Measurements from ENCODE around the gene ROR1.

The ROR1 gene

DNA sequence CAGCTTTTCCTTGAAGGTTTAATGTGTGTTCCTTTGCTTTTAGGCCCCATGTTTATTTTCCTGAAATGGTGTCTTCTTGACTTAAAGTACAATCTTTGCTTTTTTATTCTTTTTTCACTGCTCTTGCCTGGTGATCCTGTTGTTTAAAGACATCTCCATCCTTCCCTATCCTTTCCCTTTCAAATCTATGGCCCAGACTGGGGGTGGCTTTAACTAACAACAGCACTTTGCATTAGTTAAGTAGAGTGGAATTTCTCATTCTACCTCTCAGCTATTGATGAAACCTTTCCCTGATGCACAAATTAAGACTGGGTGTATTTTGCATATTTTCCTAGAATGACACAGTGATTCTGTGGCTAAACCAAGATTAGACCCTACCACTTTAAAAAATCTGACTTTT, 84.3 kb downstream of the ROR1 start:
- DNase-seq (ENCODE audit: low read depth), result no peak

DNA sequence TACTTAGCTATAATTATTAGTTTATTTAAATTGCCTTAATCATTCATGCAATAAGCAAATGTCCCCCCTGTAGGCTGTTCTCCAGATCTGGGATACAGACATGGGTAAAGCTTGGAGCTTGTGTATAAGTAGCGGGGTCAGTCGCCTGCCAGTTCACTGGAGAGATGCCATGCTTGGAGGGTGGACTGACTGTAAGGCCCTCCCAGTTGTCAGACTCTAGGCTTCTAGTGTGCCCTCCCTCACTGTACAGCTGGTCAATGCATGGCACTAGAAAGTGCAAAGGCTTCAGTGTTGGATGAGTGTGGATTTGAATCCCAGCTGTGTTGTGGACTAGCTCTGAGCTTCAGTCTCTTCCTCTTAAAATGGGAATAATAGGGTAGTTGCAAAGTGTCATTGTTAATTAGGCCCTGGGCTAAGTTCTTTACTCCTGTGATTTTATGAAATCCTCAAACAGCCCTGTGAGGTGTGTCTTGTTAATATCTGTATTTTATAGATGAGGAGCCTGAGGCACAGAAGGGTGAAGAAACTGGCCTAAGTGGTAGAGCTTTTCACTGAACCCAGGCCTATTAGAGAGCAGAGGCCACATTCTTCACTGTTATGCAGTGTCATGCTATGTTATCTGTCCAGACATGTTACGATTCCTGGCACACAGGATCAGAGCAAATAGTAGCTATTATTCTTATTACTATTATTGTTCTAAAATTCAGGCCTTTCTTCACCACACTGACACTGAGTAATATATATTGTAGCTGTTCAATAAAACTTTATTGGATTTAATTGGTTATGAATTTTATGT, 85.9 kb downstream of the ROR1 start:
- no peak for DNase-seq (ENCODE audit: low read depth)

DNA sequence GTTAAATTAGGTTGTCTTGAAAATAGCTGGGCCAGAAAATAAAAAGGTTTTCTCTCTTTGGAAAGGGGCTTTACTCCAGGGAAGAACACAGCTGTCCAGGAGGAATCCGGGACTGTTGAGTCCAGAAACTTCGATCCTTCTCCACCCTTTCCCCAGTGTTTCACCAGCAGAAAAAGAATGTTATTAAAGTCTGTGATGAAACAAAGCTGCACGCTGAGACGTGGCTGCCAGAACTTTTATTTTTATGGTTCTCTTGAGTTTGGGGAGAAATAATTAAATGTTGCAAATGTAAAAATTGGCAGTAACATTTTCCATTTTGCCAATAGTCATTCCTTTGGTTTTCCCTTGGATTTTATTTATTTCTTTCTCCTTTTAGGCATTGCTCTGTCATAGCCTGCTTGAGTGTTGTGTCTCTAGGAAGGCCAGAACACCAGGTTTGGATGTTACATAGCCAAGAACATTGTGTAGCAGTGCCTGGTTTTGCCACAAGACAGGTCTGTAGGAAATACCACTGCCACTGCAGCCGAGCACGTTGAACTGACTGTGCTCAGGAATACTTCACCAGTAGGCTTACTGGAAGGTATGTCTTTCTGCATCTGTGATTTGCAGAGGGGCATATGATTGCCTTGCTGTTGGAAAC, 87.4 kb downstream of the ROR1 start:
- DNase-seq (ENCODE audit: low read depth), result no peak

DNA sequence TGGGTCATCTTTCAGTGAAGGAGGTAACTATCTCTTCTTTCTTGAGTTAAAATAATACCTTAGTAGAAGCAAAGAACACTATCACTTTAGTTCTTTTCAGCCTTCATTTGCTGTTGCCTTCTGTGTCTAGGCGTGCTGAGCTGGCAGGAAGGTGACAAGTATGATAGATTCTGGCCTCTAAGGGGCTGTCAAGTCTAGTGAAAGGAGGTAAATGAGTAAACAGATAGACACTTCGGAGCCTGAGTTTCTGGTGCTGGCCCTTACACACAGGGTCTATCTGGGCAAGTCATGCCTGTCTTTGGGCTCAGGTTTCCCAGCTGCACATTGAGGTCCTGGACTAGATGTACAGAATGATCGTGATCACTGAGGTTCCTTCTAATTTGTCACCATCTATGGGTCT, 89.3 kb downstream of the ROR1 start:
- DNase-seq (ENCODE audit: low read depth), result no peak

DNA sequence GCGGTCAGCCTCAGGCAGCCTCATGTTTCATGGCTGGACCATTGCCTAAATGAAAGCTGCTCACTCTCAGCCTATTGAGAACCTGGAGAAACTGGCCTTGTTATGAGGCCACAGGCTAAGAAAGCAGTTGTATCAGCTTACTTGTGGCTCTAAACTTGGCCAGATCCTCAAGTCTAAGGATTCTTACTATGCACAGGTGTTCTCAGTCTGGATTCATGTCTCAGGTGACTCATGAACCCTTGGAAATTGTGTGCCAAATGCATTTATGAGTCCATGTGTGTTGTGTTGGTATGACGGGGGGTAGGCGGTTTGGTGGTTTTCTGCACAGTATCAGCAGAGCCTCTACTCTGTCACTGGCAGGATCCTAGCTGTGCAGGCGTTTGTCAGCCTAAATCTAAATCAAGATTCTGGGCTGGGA, 90.4 kb downstream of the ROR1 start:
- DNase-seq (ENCODE audit: low read depth), result no peak

DNA sequence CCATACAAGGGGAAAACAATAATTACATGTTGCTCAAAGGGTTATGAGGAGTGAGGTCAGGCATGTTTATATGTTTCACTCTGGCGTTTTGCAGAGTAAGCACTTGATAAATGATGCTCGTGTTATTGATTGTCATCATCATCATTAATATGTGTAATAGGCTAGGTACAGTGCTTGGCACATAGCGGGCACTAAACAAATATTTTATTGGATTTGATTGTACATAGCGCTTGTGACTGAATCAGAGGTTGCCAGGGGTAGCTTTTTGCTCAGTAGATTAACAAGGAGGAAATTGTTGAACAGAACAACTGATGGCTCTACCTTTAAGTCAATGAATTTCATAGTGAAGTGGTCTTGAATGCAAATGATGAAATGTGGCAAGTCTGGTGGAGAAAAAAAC, 91.7 kb downstream of the ROR1 start:
- no peak for DNase-seq (ENCODE audit: low read depth)

DNA sequence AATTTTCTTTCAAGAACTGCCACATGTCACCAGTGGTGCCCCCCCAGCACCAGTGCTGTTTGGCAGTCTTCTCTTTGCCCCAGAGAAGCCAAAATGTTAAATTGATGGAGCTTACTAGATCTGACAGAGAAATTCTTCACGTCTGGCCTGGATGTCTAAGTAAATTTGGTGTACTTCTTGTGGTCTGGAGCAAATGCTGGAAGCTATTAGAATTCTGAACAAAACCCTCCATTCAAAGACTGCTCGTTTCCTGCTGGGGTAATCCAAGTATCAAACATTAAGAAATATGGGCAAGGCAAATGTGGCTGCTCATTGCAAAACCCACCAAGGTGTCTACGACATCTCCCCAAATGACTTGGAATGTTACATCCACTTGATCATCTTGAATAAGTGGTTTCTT, 92.3 kb downstream of the ROR1 start:
- no peak for DNase-seq (ENCODE audit: low read depth)

DNA sequence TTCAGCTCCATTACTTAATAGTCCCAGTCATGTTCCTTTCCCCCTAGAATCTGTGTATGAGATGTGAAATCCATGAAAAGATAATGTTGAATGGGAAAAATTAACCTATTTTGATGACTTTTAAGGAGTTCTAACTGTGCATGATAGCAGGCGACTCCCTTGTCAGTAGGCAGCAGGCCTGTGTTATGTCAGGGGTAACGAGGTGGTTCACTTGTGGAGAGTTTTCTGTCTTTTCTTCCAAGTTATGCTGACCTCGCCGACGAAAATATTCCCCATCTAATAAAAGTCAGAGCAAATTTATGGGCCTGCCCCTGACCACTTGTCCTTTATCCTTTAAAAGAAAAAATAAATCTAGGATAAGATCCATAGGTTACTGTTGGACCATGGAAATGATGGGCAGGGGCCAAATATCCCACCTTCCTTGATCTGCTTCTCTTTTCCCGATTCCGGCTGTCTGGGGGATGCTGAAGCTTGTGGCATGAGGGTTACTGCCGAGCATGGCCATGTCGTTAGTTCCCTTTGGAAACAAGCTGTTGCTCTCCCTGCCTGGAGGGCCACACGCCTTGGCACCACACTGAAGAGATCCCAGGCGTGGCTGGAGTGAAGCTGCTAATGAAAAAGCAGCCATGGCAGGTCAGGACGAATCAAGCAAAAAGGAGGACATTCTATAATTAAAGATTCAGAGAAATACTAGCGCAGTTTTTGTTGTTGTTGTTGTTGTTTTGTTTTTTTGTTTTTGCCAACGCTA, 93.8 kb downstream of the ROR1 start:
- DNase-seq (ENCODE audit: low read depth), result no peak

DNA sequence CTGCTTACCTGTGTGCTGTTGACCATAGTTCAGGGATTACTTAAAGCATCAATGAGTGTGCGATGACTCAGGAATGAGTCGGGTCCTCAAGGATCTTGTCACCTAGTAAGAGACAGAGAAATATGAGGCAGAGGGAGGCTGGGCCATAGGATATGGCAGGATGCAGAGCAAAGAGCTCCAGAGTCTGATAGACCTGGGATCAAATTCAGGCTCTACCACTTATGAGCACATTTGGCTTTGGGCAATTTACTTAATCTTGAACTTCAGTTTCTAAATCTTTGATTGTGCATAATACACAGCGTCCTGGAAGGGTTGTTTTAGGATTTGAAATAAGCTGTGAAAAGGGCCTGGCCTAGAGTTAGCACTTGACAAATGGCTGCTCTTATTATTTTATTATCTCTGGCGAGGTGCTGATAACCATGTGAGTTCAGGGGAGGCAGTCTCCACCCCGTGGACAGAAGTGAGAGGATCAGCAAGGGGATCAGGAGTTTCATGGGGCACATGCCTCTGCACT, 94.5 kb downstream of the ROR1 start:
- no peak for DNase-seq (ENCODE audit: low read depth)

DNA sequence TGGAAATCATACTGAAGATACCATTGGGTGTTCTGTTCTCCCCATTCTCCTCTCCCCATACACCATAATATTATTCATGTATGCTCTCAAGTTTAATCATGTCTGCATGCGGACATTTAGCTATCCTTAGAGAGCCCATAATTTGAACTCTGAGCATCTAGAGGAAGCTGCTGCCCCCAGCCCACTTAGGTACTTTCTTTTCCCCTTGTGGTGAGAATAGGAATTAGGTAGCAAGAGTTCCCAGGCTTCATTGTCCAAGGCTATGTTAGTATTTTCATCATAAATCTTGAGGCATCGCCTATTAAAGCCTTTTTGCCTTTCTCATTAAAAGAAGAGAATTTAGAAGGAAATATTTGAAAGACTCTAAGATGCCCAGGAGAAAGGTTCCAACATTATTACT, 96.3 kb downstream of the ROR1 start:
- DNase-seq (ENCODE audit: low read depth), result no peak

DNA sequence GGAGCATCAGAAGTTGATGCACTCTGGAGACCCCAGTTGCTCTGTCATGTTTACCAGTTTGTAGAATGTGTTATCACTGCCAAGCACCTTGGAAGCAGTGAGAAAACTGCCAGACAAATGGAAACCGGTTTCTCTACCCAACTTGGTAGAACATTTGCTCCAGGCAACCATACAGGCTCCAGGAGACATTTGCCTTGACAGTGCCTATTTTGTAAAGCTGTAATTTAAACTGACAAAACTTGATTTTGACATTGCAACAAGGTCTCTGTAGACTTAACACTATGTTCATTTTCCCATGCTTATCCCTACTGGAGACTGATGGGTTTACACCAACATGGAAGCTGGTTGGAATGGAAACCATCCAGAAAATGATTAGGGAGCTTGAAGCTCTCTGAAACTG, 97.6 kb downstream of the ROR1 start:
- no peak for DNase-seq (ENCODE audit: low read depth)

DNA sequence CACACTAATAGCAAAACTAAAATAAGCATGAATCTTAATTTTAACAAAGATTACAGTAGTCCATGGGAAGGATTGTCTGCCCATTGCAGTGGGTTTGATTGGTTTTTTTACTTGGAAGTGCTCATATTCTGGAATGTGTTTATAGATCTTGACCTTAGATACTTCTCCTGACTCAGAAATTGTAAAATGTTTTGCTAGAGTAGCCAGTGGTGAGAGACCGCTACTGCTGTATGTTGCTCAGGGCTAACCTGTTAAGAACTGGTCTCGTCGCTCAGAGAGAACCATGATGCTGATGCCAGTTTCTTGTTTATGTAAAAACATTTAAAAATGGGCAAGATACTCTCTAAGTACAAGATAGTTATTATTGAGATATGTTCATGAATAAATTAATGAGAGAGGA, 99.9 kb downstream of the ROR1 start:
- no peak for DNase-seq (ENCODE audit: low read depth)

DNA sequence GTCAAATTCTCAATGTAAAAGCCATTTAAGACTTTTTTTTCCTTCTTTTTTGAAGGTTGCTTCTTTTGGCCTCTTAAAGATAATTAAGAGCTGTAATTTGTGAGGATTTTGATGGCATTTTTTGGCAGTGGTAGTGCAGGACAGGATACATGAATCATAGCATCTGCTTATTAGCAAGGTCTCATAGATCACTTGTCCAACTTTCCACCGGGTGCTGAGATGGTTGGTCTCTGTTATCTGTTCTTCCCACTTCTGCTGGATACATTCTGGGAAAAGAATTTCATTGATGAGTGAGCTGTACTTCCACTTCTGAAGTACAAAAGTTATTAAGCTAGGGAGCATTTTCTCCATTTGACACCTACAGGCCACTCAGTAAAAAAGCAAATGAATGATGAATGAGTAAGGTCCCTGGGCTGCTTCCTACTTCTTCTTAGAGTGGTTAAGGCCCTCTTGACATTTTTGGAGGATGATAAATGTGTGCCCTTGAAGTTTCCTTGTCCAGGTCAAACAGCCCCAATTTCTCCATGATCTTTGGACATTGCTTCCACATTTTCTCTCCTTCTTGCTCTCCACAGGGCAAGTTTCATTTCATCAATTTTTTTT, 100.6 kb downstream of the ROR1 start:
- DNase-seq (ENCODE audit: low read depth), result no peak

DNA sequence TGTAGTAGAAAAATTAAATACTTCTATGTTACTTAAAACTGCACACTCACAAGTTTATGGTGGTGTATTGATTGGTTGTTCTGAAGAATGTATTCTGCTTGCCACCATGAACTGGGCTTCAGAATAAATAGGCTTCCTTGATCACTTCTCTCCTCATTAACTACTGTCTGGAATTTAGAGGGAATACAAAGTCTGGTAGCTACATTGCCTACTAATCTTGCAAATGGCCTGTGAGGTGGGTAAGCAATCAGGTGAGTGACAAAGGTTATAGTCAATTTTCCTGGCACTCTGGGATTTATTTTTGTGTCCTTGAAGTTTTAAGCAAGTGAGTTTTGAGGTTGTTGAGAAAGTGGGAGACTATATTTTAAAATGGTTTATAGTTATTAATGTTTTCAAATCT, 101.8 kb downstream of the ROR1 start:
- DNase-seq (ENCODE audit: low read depth), result no peak

DNA sequence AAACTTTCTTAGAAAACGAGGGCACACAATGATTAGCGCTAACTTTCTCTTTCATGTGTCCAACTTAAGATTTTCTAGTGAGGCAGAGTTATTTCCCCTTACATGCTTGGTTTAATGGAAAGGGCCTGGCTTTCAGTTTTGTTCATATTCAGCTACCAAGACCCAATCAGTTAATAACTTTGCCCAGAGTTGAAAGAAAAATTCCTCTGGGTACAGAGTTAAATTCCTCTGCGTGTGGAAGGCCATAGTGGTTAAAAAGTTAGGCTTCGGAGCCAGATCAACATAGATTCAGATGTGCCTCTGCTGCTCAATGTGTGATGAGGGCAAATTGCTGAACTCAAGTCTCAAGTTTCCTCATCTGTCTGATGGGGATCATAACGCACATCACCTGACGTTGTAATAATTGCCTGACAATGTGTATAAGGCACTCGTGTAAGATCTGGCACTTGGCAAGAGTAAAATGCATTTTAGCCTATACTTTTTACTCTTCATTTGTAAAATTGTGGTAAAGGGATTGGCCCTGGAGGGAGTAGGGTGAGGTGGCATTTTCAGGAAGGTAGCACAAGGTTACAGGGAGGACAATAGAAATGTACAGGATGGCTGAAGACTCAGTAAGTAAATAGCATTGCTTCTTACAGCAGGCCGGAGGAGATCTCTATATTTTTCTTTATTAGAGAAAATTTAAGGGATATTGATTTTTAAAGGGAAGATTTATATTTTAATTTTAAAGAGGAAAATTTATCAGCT, 103.4 kb downstream of the ROR1 start:
- no peak for DNase-seq (ENCODE audit: low read depth)

DNA sequence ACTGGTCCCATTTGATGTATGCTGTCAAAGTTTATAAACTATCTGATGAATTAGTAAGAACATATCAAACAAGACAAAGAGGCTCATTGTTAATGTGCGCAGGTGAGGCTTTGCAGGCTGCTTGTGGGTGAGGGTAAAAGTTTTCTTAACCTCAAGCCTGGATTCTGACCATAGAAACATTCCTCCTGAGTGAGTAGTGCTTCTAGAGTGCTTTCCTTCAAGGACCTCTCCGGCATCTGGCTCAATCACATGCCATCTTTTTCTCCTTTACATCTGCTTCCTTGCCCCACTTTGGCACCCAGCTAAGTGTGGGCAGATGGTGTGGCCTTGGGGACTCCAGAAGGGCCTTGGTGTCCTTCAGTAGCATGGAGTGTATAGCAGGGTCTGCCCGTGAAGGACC, 104.0 kb downstream of the ROR1 start:
- DNase-seq (ENCODE audit: low read depth), result no peak

DNA sequence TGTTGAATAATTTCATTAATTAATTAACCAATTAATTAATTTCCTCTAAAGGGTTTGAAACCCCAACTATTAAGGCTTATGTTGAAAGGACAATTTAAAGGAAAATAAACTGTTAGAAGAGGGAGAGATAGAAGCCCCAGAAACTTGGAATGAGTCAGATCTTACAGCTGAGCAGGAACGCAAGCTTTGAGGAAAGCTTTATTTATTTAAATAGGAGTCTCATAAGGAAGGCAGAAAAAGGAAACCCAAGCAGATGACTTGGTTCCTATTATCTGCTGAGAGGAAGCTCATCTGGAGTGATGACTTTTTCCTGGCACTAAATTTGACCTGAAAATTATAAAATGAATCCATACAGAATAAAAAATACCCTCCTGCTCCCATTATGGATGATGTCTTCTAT, 105.1 kb downstream of the ROR1 start:
- no peak for DNase-seq (ENCODE audit: low read depth)

DNA sequence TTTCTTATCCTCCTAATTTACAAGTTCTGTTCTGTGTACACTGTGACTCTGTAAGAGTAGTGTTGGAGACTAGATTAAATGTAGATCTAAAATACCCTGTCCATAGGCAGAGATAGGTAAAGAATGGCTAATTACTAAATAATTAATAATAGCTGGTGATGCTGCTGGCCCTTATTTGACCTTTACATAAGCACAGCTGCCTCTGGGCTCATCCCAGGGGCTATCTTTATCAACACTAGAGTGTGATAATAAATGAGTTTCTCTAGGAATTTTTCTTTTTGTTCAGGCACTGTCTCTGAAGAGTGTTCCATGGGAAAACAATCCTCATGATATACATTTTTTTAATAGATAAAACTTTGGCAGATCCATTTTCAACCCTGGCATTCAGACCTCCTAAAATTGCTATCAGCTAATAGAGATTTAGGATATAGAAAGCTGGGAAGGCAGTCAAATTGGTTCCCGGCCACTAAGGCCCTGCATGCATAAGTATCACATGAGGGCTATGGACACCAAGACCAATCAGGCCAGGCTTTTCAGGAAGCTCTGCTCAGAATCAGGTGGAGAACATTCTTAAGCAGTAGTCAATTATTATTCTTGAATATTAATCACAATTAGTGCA, 107.2 kb downstream of the ROR1 start:
- DNase-seq (ENCODE audit: low read depth), result no peak

DNA sequence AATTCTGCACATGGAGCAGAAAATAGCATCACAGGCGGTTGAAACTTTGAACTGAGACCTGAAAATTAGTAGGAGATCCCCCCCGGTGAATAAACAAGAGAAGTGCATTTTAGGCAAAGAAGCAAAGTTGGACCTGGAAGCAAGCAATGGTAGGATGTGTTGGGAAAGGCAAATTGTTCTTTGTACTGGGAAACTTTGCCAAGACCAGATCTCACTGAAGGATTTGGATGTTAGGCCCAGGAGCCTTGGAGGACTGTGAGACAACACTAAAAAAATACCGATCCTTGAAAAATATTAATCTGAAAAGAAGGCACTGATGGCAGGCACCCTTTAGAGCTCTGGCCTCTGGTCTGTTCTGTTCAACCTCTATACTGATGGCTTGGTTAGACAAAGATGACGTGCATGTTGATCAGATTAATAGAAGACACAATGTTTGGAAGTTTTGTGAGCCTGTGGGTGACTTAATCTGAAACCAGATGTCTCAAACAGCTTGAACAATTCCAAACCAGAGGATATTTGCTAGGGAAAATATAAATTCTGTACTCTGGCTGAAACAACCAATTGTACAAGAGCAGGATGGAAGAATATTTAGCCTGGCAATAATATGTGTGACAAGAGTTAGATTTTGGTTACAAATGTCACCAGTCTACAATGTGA, 108.4 kb downstream of the ROR1 start:
- DNase-seq (ENCODE audit: low read depth), result no peak

DNA sequence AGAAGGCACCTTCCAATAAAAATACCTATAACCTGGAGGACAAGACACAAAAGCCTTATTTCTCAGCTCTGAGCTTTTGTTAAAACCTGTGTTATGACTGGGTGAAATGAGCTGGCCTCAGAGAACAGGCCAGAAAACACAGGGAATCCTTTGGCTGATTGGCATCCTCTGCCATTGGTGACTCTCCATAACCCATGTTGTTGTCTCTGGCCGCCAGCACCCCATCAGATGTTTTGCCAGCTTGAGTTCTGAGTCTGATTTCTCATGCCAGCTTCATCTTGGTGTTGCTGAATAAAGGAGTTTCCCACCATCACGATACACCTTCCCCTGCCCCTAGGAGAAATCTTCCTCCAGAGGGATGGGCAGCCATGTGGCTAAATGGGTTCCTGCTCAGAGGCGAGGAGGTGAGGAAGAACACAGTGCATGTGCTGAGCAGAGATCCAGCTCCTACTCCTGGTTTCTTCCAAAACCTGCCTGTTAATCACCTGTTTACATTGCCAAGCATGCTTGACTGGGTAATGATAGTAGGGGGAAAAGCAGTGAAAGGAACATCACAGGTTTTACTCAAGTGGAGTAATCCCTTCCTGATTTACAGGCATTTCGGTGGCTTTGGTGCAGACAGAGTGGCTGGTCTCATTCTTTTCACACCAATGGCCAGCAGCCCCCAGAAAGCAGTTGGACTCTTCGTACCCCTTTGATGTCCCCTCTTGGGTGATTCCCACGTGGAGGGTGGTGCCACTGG, 109.8 kb downstream of the ROR1 start:
- no peak for DNase-seq (ENCODE audit: low read depth)

Data from T follicular helper cell (primary cell).